ENCODE measurements around the gene CST3.

DNA sequence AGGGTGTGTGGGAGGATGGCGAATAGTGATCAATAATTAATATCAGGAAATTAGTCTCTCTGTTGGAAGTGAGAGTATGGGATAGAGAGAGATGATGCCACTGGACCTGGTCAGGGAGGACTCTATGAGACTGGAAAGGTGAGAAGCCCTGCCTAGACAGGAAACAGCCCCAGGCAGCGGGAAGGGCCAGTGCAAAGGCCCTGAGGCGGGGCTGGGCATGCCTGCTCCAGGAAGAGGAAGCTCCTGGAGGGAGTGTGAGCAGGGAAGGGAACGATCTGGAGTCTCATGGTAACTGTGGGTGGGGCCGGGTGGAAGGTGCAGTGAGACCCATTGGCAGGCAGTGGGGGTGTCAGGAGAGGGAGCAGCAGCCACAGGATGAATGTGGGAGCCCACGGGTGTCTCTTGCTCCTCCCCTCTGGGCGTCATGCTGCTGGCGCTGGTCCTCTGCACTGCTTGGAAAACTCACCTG, 1.8 kb upstream of the CST3 start:
- TF ChIP-seq CTCF (conservative IDR thresholded peaks at IDR 0.05; ENCODE audit: low read depth, low read length): no peak
- TF ChIP-seq EZH2 (IDR thresholded peaks at IDR 0.05; ENCODE audit: low read length, unreplicated experiment): no peak
